GM18909 (cell line): ENCODE measurements around the gene CTSK.
A peak's percentile ranks its signal among the peaks of the same experiment; 100 is the strongest.
"Not testable (repeated sequence)": the region's sequence is repeated elsewhere in the genome, so short reads cannot be mapped to it uniquely, and the experiment has no call there.

Source experiments
- ATAC-seq: cut with Tn5 transposase; IDR thresholded peaks from one replicate; pipeline ENCODE4 v1.9.1; 2021; ENCODE audit warnings: mild to moderate bottlenecking; ENCODE audit not compliant: unreplicated experiment, poor library complexity

The CTSK gene

DNA sequence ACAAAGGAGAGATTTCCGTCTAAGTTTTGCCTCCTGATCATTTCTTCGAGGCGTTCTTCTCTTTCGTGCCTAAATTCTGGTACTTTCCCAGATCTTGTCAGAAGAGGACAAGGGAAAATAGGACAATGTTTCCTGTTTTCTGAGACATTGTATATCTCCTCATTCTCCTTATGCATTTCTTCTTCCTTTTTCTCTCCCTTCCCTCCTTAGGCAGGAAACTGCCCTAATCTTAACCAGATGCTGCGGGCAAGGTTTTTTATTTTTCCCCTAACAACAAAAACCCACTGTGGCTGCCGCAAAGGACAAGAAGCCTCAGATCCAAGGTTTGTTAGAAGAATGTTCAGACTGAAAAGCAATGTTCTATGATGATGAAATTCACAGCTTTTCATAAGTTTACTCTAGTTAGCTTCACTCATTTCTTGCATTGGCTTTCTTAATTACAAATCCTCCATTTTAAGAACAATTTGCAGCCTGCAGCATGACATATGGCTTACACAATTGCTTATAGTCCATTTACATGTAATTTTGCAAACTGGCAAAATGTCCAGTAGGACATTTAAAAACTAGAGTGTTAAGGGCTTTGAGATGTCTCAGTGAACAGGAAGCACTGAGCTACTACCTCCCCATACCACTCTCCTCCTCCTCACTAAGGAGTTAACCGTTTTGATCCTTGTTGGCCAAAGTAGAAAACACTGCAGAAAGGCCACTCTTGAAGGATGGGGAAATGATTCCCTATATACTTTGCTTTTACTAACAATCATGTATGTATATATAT, 624 bp downstream of the CTSK start:
- no peak for ATAC-seq

DNA sequence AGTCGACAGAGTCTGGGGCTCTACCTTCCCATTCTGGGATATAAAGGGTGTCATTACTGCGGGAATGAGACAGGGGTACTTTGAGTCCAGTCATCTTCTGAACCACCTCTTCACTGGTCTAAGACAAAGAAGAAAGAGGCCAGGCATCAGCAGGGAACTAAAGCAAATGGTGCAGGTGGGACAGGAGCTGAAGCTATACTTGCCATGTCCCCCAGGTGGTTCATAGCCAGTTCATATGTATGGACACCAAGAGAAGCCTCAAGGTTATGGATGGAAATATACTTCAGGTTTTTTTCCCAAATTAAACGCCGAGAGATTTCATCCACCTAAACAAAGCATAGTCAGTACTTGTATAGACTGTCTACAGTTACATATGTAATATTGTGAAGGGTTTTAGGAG, 2.2 kb downstream of the CTSK start:
- no peak for ATAC-seq

DNA sequence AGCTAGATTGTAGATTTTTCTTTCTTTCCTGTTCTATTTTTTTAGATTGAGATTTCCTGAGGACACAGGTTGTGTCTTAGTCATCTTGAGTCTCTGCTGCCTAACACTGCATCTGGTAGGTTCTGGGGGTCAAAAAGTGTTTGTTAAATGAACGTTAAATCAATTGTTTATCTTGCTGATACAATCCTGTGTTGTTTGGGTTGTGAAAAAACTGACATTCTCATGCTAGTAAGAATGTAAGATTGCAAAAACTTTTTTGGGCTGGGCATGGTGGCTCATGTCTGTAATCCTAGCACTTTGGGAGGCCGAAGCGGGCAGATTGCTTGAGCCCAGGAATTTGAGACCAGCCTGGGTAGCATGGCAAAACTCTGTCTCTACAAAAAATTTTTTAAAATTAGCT, 3.4 kb downstream of the CTSK start:
- ATAC-seq, result no peak

DNA sequence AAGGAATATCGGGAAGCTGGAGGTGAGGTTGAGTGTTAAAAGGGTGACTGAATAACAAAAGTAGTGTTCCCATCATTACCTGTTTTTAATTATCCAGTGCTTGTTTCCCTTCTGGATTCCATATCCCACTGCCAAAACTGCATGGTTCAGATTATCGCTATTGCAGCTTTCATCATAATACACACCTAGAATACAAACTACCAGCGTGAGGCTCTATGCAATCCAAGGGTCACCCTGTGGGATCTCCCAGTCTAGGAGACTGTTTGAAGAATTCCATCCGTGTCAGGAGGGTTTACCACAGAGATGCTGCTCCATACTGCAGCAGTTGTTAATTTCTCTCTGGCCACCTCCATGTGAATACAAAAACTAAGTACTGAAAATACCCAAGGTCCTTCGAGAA, 9.0 kb downstream of the CTSK start:
- no peak for ATAC-seq

DNA sequence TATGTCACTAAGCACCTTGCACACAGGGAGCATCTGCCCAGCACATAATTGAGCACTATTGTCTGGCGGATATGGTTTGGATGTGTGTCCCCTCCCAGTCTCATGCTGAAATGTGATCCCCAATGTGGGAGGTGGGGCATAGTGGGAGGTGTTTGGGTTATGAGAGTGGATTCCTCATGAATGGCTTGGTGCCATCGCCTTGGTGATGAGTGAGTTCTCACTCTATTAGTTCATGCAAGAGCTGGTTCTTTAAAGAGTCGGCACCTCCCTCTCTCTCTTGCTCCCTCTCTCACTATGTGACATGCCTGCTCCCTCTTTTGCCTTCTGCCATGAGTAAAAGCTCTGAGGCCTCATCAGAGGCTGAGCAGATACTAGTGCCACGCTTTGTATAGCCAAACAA, 9.5 kb downstream of the CTSK start:
- ATAC-seq, result no peak

DNA sequence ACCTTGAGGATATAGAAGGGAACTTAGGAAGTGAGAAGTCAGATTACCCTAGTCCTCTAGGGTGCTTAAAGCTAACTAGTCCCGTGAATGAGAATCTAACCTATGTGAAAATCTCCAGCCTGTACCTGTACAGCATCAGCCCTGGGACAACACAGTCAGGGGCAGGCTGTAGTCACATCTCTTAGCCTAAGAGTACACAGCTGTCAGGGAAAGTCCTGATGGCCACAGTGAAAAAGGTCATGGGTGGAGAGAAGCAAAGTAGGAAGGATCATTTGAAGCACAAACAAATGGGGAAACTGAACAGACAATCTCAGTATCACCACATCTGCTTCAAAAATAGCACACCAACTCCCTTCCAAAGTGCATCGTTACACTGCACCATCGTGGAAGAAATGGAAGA, 11.7 kb downstream of the CTSK start:
- no peak for ATAC-seq

DNA sequence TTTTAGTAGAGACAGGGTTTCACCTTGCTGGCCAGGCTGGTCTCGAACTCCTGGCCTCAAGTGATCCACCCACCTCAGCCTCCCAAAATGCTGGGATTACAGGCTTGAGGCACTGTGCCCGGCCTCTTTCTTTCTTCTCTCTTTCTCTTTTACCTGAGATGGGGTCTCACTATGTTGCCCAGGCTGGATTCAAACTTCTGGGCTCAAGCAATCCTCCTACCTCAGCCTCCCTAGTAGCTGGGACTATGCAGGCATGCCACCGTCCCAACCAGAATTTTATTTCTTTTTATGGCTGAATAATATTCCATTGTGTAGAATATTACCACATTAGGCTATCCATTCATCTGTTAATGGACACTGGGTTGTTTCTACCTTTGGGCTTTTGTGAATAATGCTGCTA, 14.3 kb downstream of the CTSK start:
- ATAC-seq, result not testable (repeated sequence)

DNA sequence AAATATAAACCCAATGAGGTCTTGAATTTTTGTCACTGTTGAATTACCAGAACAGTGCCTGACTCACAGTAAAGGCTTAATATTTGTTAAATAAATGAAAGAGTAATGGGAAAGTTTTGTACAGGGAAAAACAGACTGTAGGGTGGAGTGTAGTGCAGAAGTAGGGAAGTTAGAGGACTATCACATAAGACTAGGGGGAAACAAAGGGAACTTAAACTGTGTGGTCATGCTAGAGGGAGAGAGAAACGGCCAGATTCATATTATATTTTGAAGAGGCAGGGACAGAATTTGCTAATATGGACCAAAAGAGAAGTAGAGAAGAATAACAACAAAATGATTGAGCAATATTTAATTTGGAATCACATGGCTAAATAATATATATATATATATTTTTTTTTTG, 14.8 kb downstream of the CTSK start:
- no peak for ATAC-seq

DNA sequence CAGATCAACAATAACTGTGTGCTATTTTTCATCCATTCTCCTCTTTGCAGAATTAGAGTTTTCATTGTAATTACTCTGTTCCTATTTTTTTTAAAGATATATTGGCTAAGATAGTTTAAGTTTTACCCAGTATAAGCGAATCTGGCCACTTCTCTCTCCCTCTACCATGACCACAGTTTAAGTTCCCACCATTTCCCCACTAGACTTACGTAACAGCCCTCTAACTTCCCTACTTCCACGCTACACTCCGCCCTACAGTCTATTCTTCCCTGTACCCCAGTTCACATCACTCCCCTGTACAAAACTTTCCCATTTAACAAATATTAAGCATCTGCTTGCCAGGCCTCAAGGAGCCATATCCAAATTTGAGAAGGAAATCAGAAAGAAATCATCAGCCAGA, 16.5 kb downstream of the CTSK start:
- no peak for ATAC-seq

DNA sequence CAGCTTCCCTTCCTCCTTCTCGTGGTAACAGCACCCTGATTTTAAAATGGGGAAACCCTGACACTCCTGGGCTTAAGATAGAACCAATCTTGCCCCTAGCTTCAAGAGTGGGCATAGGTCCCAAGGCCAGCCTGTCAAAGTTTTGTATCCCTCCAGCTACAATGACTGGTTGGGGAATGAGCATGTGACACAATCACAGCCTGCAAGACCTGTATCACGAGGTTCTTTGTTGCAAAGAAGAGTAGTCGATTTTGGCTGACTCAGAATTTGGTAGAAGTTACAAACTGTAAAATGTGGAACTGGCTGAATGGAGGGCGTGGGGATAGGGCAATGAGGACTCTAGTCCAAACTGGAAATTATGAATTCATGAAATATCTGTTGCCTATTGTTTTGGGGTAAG, 18.7 kb downstream of the CTSK start:
- no peak for ATAC-seq

DNA sequence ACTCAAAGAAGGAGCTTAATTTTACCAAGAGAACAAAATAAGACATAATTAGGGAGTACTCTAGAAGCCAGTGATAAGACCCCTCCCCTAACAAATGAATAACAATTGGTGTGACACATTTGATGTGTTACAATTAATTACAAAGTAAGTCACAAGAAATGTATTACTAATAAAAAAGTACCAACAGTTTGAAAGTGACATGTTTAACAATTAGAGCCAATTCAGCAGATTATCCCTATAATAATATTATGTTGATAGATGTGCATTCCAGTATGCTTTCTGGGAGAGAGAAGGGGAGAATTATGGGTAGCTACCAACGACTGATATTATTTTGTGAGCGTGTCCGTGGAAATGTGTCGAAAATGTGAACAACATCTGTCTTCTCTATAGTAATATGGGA, 19.1 kb downstream of the CTSK start:
- no peak for ATAC-seq

DNA sequence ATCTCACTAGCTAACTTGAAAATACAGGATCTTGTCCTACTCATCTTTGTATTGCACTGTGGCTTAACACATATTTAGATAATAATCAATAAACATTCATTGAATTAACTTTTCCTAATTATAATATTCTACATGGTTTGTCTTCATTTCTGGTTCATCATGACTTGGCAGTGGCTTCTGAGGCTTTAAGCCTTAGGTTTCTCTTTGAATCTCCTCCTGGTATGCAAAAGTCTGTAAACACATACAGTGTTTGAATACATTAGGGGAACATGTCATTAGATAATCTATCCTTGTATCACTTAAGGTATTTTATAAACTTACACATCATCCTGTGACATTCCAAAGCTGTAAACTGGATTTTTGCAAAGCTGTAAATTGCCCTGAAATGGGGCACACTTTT, 20.6 kb downstream of the CTSK start:
- ATAC-seq, result no peak

DNA sequence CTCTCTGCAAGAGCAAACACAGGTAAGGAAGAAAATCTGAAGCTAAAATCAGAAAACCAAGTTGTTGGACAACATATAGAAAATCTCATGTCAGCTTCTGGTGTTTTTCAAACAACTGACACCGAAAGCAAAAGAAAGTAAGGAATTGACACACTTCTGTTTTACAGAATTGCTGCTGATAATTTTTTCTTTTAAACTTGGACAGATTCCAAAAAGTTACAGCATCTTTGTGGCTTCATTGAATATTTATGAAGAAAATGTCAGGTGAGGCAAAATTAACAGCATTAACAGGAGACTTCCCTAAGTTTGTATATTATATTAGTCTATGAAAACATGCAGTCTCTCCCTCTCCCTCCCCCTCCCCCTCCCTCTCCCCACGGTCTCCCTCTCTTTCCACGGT, 27.6 kb downstream of the CTSK start:
- no peak for ATAC-seq

DNA sequence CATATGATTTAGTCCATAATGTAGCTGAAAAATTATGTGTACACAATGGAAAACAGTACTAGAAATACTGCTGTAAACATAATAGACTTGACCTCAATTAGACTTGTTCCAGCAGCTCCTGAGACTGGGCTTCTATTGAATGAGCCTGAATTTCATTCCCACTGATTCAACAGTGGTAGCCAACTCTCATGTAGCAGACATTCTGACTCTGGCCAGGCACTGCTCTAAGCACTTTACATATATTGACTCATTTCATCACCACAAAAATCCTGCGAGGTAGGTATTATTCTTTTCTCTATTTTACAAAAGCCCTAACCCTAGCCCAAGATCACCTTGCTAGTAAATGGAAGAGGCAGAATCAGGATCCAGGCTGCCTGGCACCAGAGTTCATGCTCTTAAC, 29.7 kb downstream of the CTSK start:
- ATAC-seq, result no peak

DNA sequence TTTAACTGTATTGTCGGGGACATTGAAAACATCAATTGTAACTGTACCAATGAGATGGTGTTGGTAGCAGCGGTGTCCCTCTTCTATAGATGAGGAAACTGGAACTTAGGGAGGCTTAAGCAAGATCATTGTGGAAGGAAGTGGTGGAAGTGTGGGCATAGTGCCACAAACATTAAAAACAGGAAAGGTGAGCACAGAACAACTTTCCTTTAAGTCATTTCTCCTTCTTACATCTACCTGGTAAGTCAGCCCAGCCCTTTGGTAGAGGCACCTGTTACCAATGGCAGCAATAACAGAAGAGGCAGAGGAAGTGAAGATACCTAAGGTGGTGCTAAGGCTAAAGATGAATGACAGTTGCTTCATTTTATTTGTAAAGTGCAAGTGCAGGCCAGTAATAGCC, 30.5 kb downstream of the CTSK start:
- no peak for ATAC-seq

DNA sequence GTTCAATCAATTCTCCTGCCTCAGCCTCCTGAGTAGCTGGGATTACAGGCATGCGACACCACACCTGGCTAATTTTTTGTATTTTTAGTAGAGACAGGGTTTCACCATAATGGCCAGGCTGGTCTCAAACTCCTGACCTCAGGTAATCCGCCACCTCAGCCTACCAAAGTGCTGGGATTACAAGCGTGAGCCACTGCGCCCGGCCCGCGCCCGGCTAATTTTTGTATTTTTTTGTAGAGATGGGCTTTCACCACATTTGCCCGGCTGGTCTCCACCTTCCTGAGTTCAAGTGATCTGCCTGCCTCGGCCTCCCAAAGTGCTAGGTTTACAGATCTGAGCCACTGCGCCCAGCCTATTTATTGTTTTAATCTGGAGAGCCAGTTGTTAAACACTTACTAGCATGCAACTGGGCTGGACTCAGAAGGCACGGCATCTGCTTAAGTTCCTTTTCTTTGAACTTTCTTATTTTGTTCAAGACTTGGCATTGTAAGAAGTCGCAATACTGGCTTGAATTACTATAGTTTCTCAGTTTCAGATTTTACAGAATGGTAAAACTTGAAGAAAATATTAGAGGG, 32.0 kb downstream of the CTSK start:
- ATAC-seq, result not testable (repeated sequence)

DNA sequence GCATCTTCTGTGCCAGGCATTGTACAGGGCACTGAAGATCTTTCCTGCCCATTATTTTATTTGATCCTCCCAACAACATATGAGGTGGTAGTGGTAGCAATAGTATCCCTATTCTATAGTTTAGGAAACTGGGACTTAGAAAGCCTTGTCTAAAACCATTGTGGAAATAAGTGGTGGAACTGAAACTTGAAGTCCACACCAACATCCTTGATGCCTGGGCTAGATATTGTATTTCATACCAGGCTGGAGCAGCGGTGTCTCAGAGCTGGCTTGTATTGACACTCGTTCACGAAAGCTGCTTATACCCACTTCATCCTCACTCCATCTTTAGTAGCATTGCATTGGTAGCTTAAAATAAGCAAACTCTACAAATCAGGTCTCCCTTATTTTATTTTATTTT, 32.8 kb downstream of the CTSK start:
- ATAC-seq, result no peak

DNA sequence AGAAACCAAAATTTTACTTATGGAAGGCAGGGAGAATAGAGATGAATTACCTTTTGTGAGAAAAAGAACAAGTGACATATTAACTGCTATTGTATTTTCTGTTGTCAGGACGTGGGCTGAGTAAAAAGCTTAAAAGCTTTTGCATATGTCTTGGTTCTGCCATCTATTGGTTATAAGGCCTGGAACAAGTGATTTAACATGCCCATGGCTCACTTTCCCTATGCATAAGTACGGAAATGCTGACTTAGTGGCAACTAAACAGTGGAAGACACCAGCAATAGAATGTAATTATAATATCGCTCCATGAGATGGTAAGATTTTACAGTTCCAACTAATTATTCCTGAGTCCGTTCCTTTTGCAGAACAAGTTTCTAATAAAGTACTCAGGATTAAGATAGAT, 35.7 kb downstream of the CTSK start:
- ATAC-seq, result no peak

DNA sequence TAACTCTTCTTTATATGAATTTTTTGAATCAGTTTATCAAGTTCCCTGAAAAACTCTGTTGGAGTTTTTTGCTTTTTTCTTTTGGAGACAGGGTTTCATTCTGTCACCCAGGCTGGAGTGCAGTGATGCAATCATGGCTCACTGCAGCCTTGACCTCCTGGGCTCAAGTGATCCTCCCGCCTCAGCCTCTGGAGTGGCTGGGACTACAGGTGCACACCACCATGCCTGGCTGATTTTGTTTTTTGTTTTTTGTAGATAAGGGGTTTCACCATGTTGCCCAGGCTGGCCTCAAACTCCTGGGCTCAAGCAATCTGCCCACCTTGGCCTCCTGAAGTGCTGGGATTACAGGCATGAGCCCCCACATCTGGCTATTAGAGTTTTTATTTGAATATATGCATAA, 40.4 kb downstream of the CTSK start:
- ATAC-seq, result not testable (repeated sequence)

DNA sequence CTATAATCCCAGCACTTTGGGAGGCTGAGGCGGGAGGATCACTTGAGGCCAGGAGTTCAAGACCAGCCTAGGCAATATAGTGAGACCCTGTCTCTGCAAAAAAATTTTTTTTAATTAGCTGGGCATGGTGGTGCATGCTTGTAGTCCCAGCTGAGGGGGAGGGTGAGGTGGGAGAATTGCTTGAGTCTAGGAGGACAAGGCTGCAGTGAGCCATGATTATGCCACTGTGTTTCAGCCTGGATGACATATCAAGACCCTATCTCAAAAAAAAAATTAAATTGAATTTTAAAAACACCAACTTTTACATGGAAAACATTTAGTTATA, 42.1 kb downstream of the CTSK start:
- ATAC-seq, result not testable (repeated sequence)

DNA sequence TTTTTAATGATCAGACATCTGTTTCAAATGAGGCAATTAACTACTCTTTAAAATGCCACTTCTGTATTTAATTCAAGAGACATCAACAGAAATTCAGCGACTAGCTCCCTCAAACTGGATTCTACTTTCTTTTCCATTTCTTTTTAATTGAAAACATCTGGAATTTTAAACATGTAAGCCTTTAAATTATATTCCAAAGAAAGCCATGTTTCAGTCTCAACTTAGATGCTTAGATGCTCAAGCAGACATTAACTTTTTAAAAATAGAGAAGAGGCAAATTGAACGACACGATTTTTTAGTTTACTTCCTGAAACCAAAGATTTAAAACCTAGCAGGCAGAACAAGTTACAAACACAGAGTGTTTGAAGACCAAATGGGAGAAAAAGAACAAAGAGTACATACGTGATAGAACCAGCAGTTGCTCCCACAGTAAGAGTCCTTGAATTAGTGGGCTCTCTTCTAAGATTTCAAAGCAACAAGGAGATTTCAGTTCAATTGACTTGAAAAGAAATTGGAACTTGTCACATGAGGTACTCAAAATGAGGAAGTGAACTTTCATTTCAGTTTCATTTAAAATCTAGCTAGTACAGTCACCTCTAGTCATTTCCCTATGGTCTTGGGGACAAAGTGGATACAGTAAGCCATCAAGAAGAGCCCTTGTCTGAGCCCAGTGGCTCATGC, 42.6 kb downstream of the CTSK start, which contains the start of gene CTSS:
TSS of gene CTSS (minus strand) at position 483 of the 681 bp plus-strand sequence. CDS start 1,015 bp downstream, outside the sequence.
- peak; percentile 89 for ATAC-seq

DNA sequence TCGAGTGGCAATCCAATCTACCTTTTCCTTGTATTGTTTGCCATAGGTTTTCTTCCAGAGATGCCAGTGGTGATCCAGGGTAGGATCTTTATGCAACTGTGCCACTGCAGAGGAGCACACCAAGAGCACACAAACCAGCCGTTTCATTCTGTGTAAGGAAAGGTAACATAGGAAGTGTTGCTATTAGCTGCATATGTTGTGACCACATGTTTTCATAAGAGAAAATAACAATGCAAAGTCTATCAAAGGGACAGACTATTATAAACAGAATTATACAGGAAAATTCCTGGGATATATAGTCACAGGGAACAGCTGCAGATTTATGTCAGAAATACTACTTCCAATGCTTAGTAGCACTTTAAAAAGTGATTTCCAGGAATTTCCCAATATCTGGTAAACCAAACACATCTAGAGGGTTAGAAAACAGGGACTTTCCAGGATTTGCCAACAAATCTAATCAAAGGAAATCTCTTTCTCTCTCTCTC, 43.4 kb downstream of the CTSK start:
- no peak for ATAC-seq
